ENCODE data around the gene B4GALT1.

B4GALT1 gene

GRCh38 chr9:33142535-33142934, 24.6 kb downstream of the B4GALT1 start:
- peak overlapping the region in 10 of 11 experiments; percentile 22 to 96 (median 72); a peak in 19 of 22 replicates for H3K27ac ChIP-seq

GRCh38 chr9:33140401-33141360, 26.5 kb downstream of the B4GALT1 start:
- Histone ChIP-seq H3K27me3 (no peaks in the 10 kb centered on the region), H4K20me1 (peaks cover 0 to 100% (median 0%) of the 10 kb centered on the region in 11 experiments; a peak in 10 of 22 replicates), H3K27ac (peak overlapping the region in 9 of 11 experiments; percentile 22 to 96 (median 76); a peak in 17 of 22 replicates), H3K36me3 (peaks cover 0 to 38% (median 5%) of the 10 kb centered on the region in 11 experiments; a peak in 7 of 22 replicates), H3K9ac (peak overlapping the region in 8 of 11 experiments; percentile 11 to 60 (median 23); a peak in 10 of 22 replicates), H3K4me2 (peak overlapping the region; percentile 73 to 95 (median 91)), H3K4me3 (no peak overlapping the region), H3K9me3 (replicated peaks in 1 of 11) (no peaks in the 10 kb centered on the region), H3K4me1 (peaks cover 100% of the 10 kb centered on the region in 10 experiments)
- no peak for TF ChIP-seq Cebpa-rat (IDR thresholded peaks at IDR 0.05)

More at GRCh38 chr9:33142535-33142934, 24.6 kb downstream of the B4GALT1 start:
- H3K4me1 ChIP-seq = peaks cover 93 to 100% (median 100%) of the 10 kb centered on the region in 10 experiments
- peak overlapping the region; percentile 73 to 95 (median 91) for H3K4me2 ChIP-seq
- H3K9me3 ChIP-seq (replicated peaks in 1 of 11) = no peaks in the 10 kb centered on the region
- peak overlapping the region in 3 of 10 experiments; percentile 13 to 25 (median 16); a peak in 4 of 20 replicates for H3K4me3 ChIP-seq
- TF ChIP-seq Cebpa-rat (IDR thresholded peaks at IDR 0.05) = peak in 3 of 11 experiments; percentile 40 to 81 (median 42); a peak in 4 of 22 replicates
- peak overlapping the region in 8 of 11 experiments; percentile 23 to 55 (median 50); a peak in 12 of 22 replicates for H3K9ac ChIP-seq
- peaks cover 4 to 54% (median 13%) of the 10 kb centered on the region in 11 experiments; a peak in 12 of 22 replicates for H3K36me3 ChIP-seq
- no peaks in the 10 kb centered on the region for H3K27me3 ChIP-seq
- peaks cover 0 to 100% (median 0%) of the 10 kb centered on the region in 11 experiments; a peak in 10 of 22 replicates for H4K20me1 ChIP-seq

GRCh38 chr9:33139421-33140228, 27.5 kb downstream of the B4GALT1 start:
- Histone ChIP-seq H3K4me3 (no peak overlapping the region), H3K36me3 (peaks cover 0 to 41% (median 5%) of the 10 kb centered on the region in 11 experiments; a peak in 15 of 22 replicates), H4K20me1 (peaks cover 0 to 100% (median 0%) of the 10 kb centered on the region in 11 experiments; a peak in 10 of 22 replicates), H3K27me3 (no peaks in the 10 kb centered on the region), H3K9me3 (replicated peaks in 1 of 11) (no peaks in the 10 kb centered on the region), H3K4me2 (peak overlapping the region; percentile 73 to 95 (median 91)), H3K27ac (peak overlapping the region in 9 of 11 experiments; percentile 22 to 96 (median 76); a peak in 17 of 22 replicates), H3K4me1 (peaks cover 100% of the 10 kb centered on the region in 10 experiments), H3K9ac (peak overlapping the region in 5 of 11 experiments; percentile 21 to 33 (median 29); a peak in 9 of 22 replicates)
- 0 out of 22 replicates have a peak, but pooled peaks of 1 of the 11 experiments have one; percentile 27 for TF ChIP-seq Cebpa-rat (IDR thresholded peaks at IDR 0.05)

- H3K4me3 ChIP-seq = no peak overlapping the region
- no peaks in the 10 kb centered on the region for H3K27me3 ChIP-seq
- H3K27ac ChIP-seq = peak overlapping the region in 8 of 11 experiments; percentile 22 to 96 (median 88); a peak in 8 of 22 replicates
- peak overlapping the region; percentile 73 to 95 (median 91) for H3K4me2 ChIP-seq
- H4K20me1 ChIP-seq = peaks cover 0 to 100% (median 0%) of the 10 kb centered on the region in 11 experiments; a peak in 10 of 22 replicates
- peaks cover 100% of the 10 kb centered on the region in 10 experiments for H3K4me1 ChIP-seq
- no peak for TF ChIP-seq Cebpa-rat (IDR thresholded peaks at IDR 0.05)
- H3K9me3 ChIP-seq (replicated peaks in 1 of 11) = no peaks in the 10 kb centered on the region
- H3K9ac ChIP-seq = peak overlapping the region in 2 of 11 experiments; percentile 1 to 33; a peak in 1 of 22 replicates
- peaks cover 4 to 48% (median 14%) of the 10 kb centered on the region in 11 experiments; a peak in 21 of 22 replicates for H3K36me3 ChIP-seq
These were observed 28.4 kb downstream of the B4GALT1 start for GRCh38 chr9:33138768-33139167.

- TF ChIP-seq Cebpa-rat (IDR thresholded peaks at IDR 0.05) = no peak
- H3K4me1 ChIP-seq = peaks cover 96 to 100% (median 98%) of the 10 kb centered on the region in 10 experiments
- H4K20me1 ChIP-seq = peaks cover 0 to 99% (median 0%) of the 10 kb centered on the region in 11 experiments; a peak in 10 of 22 replicates
These were observed 29.3 kb downstream of the B4GALT1 start for GRCh38 chr9:33137781-33138264.

GRCh38 chr9:33136721-33137670, 30.1 kb downstream of the B4GALT1 start:
- H3K27ac ChIP-seq = peak overlapping the region; percentile 24 to 96 (median 85)

More at GRCh38 chr9:33137781-33138264, 29.3 kb downstream of the B4GALT1 start:
- peak overlapping the region; percentile 73 to 95 (median 91) for H3K4me2 ChIP-seq
- no peaks in the 10 kb centered on the region for H3K9me3 ChIP-seq (replicated peaks in 1 of 11)
- peak overlapping the region in 10 of 11 experiments; percentile 68 to 96 (median 86); a peak in 21 of 22 replicates for H3K27ac ChIP-seq
- H3K4me3 ChIP-seq = no peak overlapping the region
- peak overlapping the region in 6 of 11 experiments; percentile 49 to 85 (median 80); a peak in 9 of 22 replicates for H3K9ac ChIP-seq
- no peaks in the 10 kb centered on the region for H3K27me3 ChIP-seq
- peaks cover 13 to 58% (median 22%) of the 10 kb centered on the region in 11 experiments for H3K36me3 ChIP-seq

More at GRCh38 chr9:33136721-33137670, 30.1 kb downstream of the B4GALT1 start:
- Histone ChIP-seq H3K36me3 (peaks cover 21 to 65% (median 30%) of the 10 kb centered on the region in 11 experiments), H4K20me1 (peaks cover 0 to 98% (median 0%) of the 10 kb centered on the region in 11 experiments; a peak in 10 of 22 replicates), H3K9ac (peak overlapping the region; percentile 49 to 85 (median 76); a peak in 17 of 22 replicates), H3K4me1 (peaks cover 88 to 100% (median 97%) of the 10 kb centered on the region in 10 experiments), H3K9me3 (replicated peaks in 1 of 11) (no peaks in the 10 kb centered on the region), H3K4me2 (peak overlapping the region; percentile 73 to 95 (median 91)), H3K27me3 (no peaks in the 10 kb centered on the region), H3K4me3 (no peak overlapping the region)
- no peak for TF ChIP-seq Cebpa-rat (IDR thresholded peaks at IDR 0.05)
